Measurements from ENCODE around the gene KCNN2.

KCNN2 gene

GRCh38 chr5:114361724-114362196, at the start of gene KCNN2:
TSS of gene KCNN2 (plus strand) at chr5:114362070. CDS start at chr5:114362140, 70 bp downstream.
- no peaks in the 10 kb centered on the region for H3K36me3 ChIP-seq (ENCODE audit: insufficient read depth, low read length)
- H3K27me3 ChIP-seq (ENCODE audit: insufficient read depth, low read length): peaks cover 68% of the 10 kb centered on the region
- H3K27ac ChIP-seq (ENCODE audit: low read depth, low read length): no peak within 1 kb of the TSS
- no peaks in the 10 kb centered on the region for H3K79me2 ChIP-seq (ENCODE audit: control insufficient read depth, insufficient read depth, low read length, unreplicated experiment)
- H2AFZ ChIP-seq (ENCODE audit: low read length, unreplicated experiment): no peak within 1 kb of the TSS
- H3K4me3 ChIP-seq (ENCODE audit: low read depth, low read length): no peak within 1 kb of the TSS; the same call in 1 of the 2 replicates
- no peaks in the 10 kb centered on the region for H3K4me1 ChIP-seq (ENCODE audit: control insufficient read depth, insufficient read depth, low read length, unreplicated experiment)

GRCh38 chr5:114312658-114313057, 49.2 kb upstream of the KCNN2 start:
- Histone ChIP-seq H3K4me3 (ENCODE audit: low read depth, low read length) (no peak overlapping the region), H2AFZ (ENCODE audit: low read length, unreplicated experiment) (no peak overlapping the region), H3K36me3 (ENCODE audit: insufficient read depth, low read length) (no peaks in the 10 kb centered on the region), H3K27ac (ENCODE audit: low read depth, low read length) (no peak overlapping the region), H3K27me3 (ENCODE audit: insufficient read depth, low read length) (peaks cover 32% of the 10 kb centered on the region), H3K79me2 (ENCODE audit: control insufficient read depth, insufficient read depth, low read length, unreplicated experiment) (no peaks in the 10 kb centered on the region), H3K4me1 (ENCODE audit: control insufficient read depth, insufficient read depth, low read length, unreplicated experiment) (no peaks in the 10 kb centered on the region)

GRCh38 chr5:114314061-114314460, 47.8 kb upstream of the KCNN2 start:
- Histone ChIP-seq H3K27me3 (ENCODE audit: insufficient read depth, low read length) (peaks cover 32% of the 10 kb centered on the region), H3K36me3 (ENCODE audit: insufficient read depth, low read length) (no peaks in the 10 kb centered on the region), H3K4me1 (ENCODE audit: control insufficient read depth, insufficient read depth, low read length, unreplicated experiment) (no peaks in the 10 kb centered on the region), H3K27ac (ENCODE audit: low read depth, low read length) (no peak overlapping the region), H3K79me2 (ENCODE audit: control insufficient read depth, insufficient read depth, low read length, unreplicated experiment) (no peaks in the 10 kb centered on the region), H3K4me3 (ENCODE audit: low read depth, low read length) (no peak overlapping the region), H2AFZ (ENCODE audit: low read length, unreplicated experiment) (no peak overlapping the region)

GRCh38 chr5:114316167-114316566, 45.7 kb upstream of the KCNN2 start:
- Histone ChIP-seq H3K36me3 (ENCODE audit: insufficient read depth, low read length) (no peaks in the 10 kb centered on the region), H3K4me3 (ENCODE audit: low read depth, low read length) (no peak overlapping the region), H3K27ac (ENCODE audit: low read depth, low read length) (no peak overlapping the region), H3K79me2 (ENCODE audit: control insufficient read depth, insufficient read depth, low read length, unreplicated experiment) (no peaks in the 10 kb centered on the region), H2AFZ (ENCODE audit: low read length, unreplicated experiment) (no peak overlapping the region), H3K4me1 (ENCODE audit: control insufficient read depth, insufficient read depth, low read length, unreplicated experiment) (no peaks in the 10 kb centered on the region), H3K27me3 (ENCODE audit: insufficient read depth, low read length) (peaks cover 26% of the 10 kb centered on the region)

- H3K36me3 ChIP-seq (ENCODE audit: insufficient read depth, low read length): no peaks in the 10 kb centered on the region
- no peaks in the 10 kb centered on the region for H3K4me1 ChIP-seq (ENCODE audit: control insufficient read depth, insufficient read depth, low read length, unreplicated experiment)
- no peak overlapping the region for H2AFZ ChIP-seq (ENCODE audit: low read length, unreplicated experiment)
- peaks cover 21% of the 10 kb centered on the region for H3K27me3 ChIP-seq (ENCODE audit: insufficient read depth, low read length)
- H3K27ac ChIP-seq (ENCODE audit: low read depth, low read length): no peak overlapping the region
- H3K79me2 ChIP-seq (ENCODE audit: control insufficient read depth, insufficient read depth, low read length, unreplicated experiment): no peaks in the 10 kb centered on the region
- no peak overlapping the region for H3K4me3 ChIP-seq (ENCODE audit: low read depth, low read length)
These were observed 44.1 kb upstream of the KCNN2 start for GRCh38 chr5:114317751-114318150.

GRCh38 chr5:114319236-114319635, 42.6 kb upstream of the KCNN2 start:
- no peak overlapping the region for H2AFZ ChIP-seq (ENCODE audit: low read length, unreplicated experiment)
- peaks cover 13% of the 10 kb centered on the region; the same call in 1 of the 2 replicates for H3K27me3 ChIP-seq (ENCODE audit: insufficient read depth, low read length)
- H3K4me3 ChIP-seq (ENCODE audit: low read depth, low read length): no peak overlapping the region
- H3K79me2 ChIP-seq (ENCODE audit: control insufficient read depth, insufficient read depth, low read length, unreplicated experiment): no peaks in the 10 kb centered on the region
- no peak overlapping the region for H3K27ac ChIP-seq (ENCODE audit: low read depth, low read length)
- H3K4me1 ChIP-seq (ENCODE audit: control insufficient read depth, insufficient read depth, low read length, unreplicated experiment): no peaks in the 10 kb centered on the region
- no peaks in the 10 kb centered on the region for H3K36me3 ChIP-seq (ENCODE audit: insufficient read depth, low read length)

GRCh38 chr5:114319821-114320220, 42.0 kb upstream of the KCNN2 start:
- H3K36me3 ChIP-seq (ENCODE audit: insufficient read depth, low read length): no peaks in the 10 kb centered on the region
- no peak overlapping the region for H3K4me3 ChIP-seq (ENCODE audit: low read depth, low read length)
- H2AFZ ChIP-seq (ENCODE audit: low read length, unreplicated experiment): no peak overlapping the region
- H3K4me1 ChIP-seq (ENCODE audit: control insufficient read depth, insufficient read depth, low read length, unreplicated experiment): no peaks in the 10 kb centered on the region
- H3K27me3 ChIP-seq (ENCODE audit: insufficient read depth, low read length): peaks cover 7% of the 10 kb centered on the region; the same call in 1 of the 2 replicates
- H3K79me2 ChIP-seq (ENCODE audit: control insufficient read depth, insufficient read depth, low read length, unreplicated experiment): no peaks in the 10 kb centered on the region
- no peak overlapping the region for H3K27ac ChIP-seq (ENCODE audit: low read depth, low read length)

GRCh38 chr5:114324282-114324681, 37.6 kb upstream of the KCNN2 start:
- no peaks in the 10 kb centered on the region for H3K4me1 ChIP-seq (ENCODE audit: control insufficient read depth, insufficient read depth, low read length, unreplicated experiment)
- no peak overlapping the region for H3K27ac ChIP-seq (ENCODE audit: low read depth, low read length)
- H3K36me3 ChIP-seq (ENCODE audit: insufficient read depth, low read length): no peaks in the 10 kb centered on the region
- no peak overlapping the region for H2AFZ ChIP-seq (ENCODE audit: low read length, unreplicated experiment)
- H3K79me2 ChIP-seq (ENCODE audit: control insufficient read depth, insufficient read depth, low read length, unreplicated experiment): no peaks in the 10 kb centered on the region
- no peaks in the 10 kb centered on the region for H3K27me3 ChIP-seq (ENCODE audit: insufficient read depth, low read length)
- H3K4me3 ChIP-seq (ENCODE audit: low read depth, low read length): no peak overlapping the region

GRCh38 chr5:114325541-114325940, 36.3 kb upstream of the KCNN2 start:
- H3K27me3 ChIP-seq (ENCODE audit: insufficient read depth, low read length): no peaks in the 10 kb centered on the region
- H3K79me2 ChIP-seq (ENCODE audit: control insufficient read depth, insufficient read depth, low read length, unreplicated experiment): no peaks in the 10 kb centered on the region
- no peaks in the 10 kb centered on the region for H3K4me1 ChIP-seq (ENCODE audit: control insufficient read depth, insufficient read depth, low read length, unreplicated experiment)
- no peak overlapping the region for H2AFZ ChIP-seq (ENCODE audit: low read length, unreplicated experiment)
- no peak overlapping the region for H3K4me3 ChIP-seq (ENCODE audit: low read depth, low read length)
- H3K27ac ChIP-seq (ENCODE audit: low read depth, low read length): no peak overlapping the region
- no peaks in the 10 kb centered on the region for H3K36me3 ChIP-seq (ENCODE audit: insufficient read depth, low read length)

- Histone ChIP-seq H3K36me3 (ENCODE audit: insufficient read depth, low read length) (no peaks in the 10 kb centered on the region), H3K27ac (ENCODE audit: low read depth, low read length) (no peak overlapping the region), H3K27me3 (ENCODE audit: insufficient read depth, low read length) (no peaks in the 10 kb centered on the region), H3K79me2 (ENCODE audit: control insufficient read depth, insufficient read depth, low read length, unreplicated experiment) (no peaks in the 10 kb centered on the region), H3K4me1 (ENCODE audit: control insufficient read depth, insufficient read depth, low read length, unreplicated experiment) (no peaks in the 10 kb centered on the region), H2AFZ (ENCODE audit: low read length, unreplicated experiment) (no peak overlapping the region), H3K4me3 (ENCODE audit: low read depth, low read length) (no peak overlapping the region)
These were observed 34.4 kb upstream of the KCNN2 start for GRCh38 chr5:114327474-114327873.

GRCh38 chr5:114327987-114328386, 33.9 kb upstream of the KCNN2 start:
- H3K27ac ChIP-seq (ENCODE audit: low read depth, low read length): no peak overlapping the region
- H2AFZ ChIP-seq (ENCODE audit: low read length, unreplicated experiment): no peak overlapping the region
- no peaks in the 10 kb centered on the region for H3K4me1 ChIP-seq (ENCODE audit: control insufficient read depth, insufficient read depth, low read length, unreplicated experiment)
- no peaks in the 10 kb centered on the region for H3K79me2 ChIP-seq (ENCODE audit: control insufficient read depth, insufficient read depth, low read length, unreplicated experiment)
- no peaks in the 10 kb centered on the region for H3K27me3 ChIP-seq (ENCODE audit: insufficient read depth, low read length)
- no peaks in the 10 kb centered on the region for H3K36me3 ChIP-seq (ENCODE audit: insufficient read depth, low read length)
- no peak overlapping the region for H3K4me3 ChIP-seq (ENCODE audit: low read depth, low read length)

Data from ACC112 (cell line).